Lower leg skin (tissue), 3 donors: ENCODE results near the gene TMEM87A.

Experiments used
- CTCF ChIP-seq, 3 donors: fragments of 450-650 bp; IDR thresholded peaks; one replicate each; pipeline ENCODE4 v1.5.1; 2016; ENCODE audit warnings: antibody characterized with exemption in 3 of 3, mild to moderate bottlenecking in 3 of 3, moderate library complexity in 2 of 3
- POLR2A ChIP-seq, 2 donors: fragments of 450-650 bp; IDR thresholded peaks; one replicate each; pipeline ENCODE4 v1.6.1; 2016 to 2017; ENCODE audit warnings: antibody characterized with exemption in 2 of 2, mild to moderate bottlenecking in 1 of 2, moderate library complexity in 1 of 2

GRCh38 chr15:42275780-42276391 is 2.7 kb upstream of the TMEM87A start:
- TF ChIP-seq CTCF (IDR thresholded peaks at IDR 0.05), result no peak
- no peak for TF ChIP-seq POLR2A (IDR thresholded peaks at IDR 0.05)
